Kidney (tissue), 14 donors: ENCODE data around the gene IFFO2. TPM values are rescaled to one million over a fixed set of nuclear protein-coding genes. Genes with fewer than 3 reads are reported as not detected.

Source experiments
- DNase-seq, 5 donors: peaks; one replicate each; pipeline ENCODE4 v3.0.0-alpha.2; 2013 to 2020
- FAIRE-seq: peaks from 2 replicates; lab custom pipeline; 2012; peaks lifted over from hg19 to GRCh38; lab: Jason Lieb, UNC
- H3K27ac ChIP-seq, 2 donors: one replicate each; pipeline ENCODE4 v1.7.0; 2013; ENCODE audit warnings: low read depth in 2 of 2, low read length in 2 of 2, inconsistent platforms in 1 of 2
- H3K27me3 ChIP-seq: one replicate; pipeline ENCODE4 v1.7.1; 2013; ENCODE audit warnings: low read length, inconsistent platforms; ENCODE audit not compliant: control insufficient read depth, insufficient read depth
- H3K36me3 ChIP-seq, 3 donors: one replicate each; pipeline versions ENCODE4 v1.7.0 to v1.7.1; 2013; ENCODE audit warnings: low read length in 3 of 3, control low read depth in 1 of 3, inconsistent platforms in 1 of 3; ENCODE audit not compliant: insufficient read depth in 3 of 3, control insufficient read depth in 2 of 3
- H3K4me1 ChIP-seq, 3 donors: one replicate each; pipeline versions ENCODE4 v1.7.0 to v1.7.1; 2013; ENCODE audit warnings: low read length in 3 of 3, inconsistent platforms in 1 of 3, low read depth in 1 of 3; ENCODE audit not compliant: control insufficient read depth in 2 of 3, insufficient read depth in 2 of 3
- H3K4me3 ChIP-seq, 3 donors: one replicate each; pipeline versions ENCODE4 v1.7.0 to v1.8.1; 2013; ENCODE audit warnings: low read length in 3 of 3, control low read depth in 1 of 3, inconsistent platforms in 1 of 3
- H3K9ac ChIP-seq, 3 donors: one replicate each; pipeline versions ENCODE4 v1.7.0 to v1.7.1; 2013; ENCODE audit warnings: low read length in 3 of 3, control low read depth in 1 of 3, inconsistent platforms in 1 of 3
- H3K9me3 ChIP-seq, 3 donors: one replicate each; pipeline versions ENCODE4 v1.7.0 to v1.7.1; 2013; ENCODE audit warnings: low read length in 3 of 3, control low read depth in 1 of 3, inconsistent platforms in 1 of 3; ENCODE audit not compliant: control insufficient read depth in 2 of 3, insufficient read depth in 1 of 3
- intact Hi-C: fragments of 100-400 bp; cut with DNase I; formaldehyde crosslinking; loops from one replicate; pipeline ENCODE4 v1.11.1; 2022
- polyA plus RNA-seq: library from polyadenylated mRNA; stranded (reverse); fragments of 350-450 nt; fragmentation: Illumina TruSeq; extraction: RNeasy Lipid Tissue Mini Kit (QIAGEN cat#74804); gene quantifications from one replicate; pipeline ENCODE4 v1.2.3, GENCODE V29; 2014; ENCODE audit warnings: low read depth, low replicate concordance; ENCODE audit not compliant: insufficient read depth
- total RNA-seq: library from RNA; stranded (reverse); fragmentation: NEBNext Ultra II Directional; extraction: Animal tissue kit (Norgen Biotek cat#: 25700); gene quantifications from one replicate; pipeline ENCODE4 v1.2.1, GENCODE V29; 2021
- TF ChIP-seq, protein P1 (sequence below): IDR thresholded peaks from 3 replicates; pipeline ENCODE4 v1.5.1; 2012; ENCODE audit warnings: mild to moderate bottlenecking, moderate library complexity, borderline replicate concordance; ENCODE audit not compliant: insufficient read depth; ENCODE audit errors: extremely low read depth
- donor health status: control.
- donor health status: control.
- donor health status: control.
- donor health status: control.
- donor health status: control.
- donor health status: DM: yes; HTN: yes; CAD: no.
- donor health status: Normal renal cell carcinoma (clear cell type).

Gene IFFO2
- total and polyA plus RNA-seq, 2 donors from 2014 or later, result 7.5 to 23.1 TPM

DNA sequence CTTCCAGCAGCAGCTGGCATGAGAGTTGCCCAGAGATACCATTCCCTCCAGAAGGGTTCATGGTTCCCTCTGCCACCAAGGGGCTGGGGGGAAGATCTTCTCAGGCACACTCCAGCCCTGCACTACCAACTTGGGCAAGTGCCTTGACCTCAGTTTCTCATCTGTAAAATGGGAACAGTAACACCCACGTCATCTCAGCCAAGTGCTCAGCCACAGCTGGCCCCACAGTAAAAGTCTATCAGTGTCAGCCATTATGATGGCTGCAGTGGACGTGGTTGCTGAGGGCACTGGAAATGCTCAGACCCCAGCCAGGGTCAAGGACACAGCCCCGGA is 80.7 kb downstream of the IFFO2 start:
- TF ChIP-seq, protein P1, sequence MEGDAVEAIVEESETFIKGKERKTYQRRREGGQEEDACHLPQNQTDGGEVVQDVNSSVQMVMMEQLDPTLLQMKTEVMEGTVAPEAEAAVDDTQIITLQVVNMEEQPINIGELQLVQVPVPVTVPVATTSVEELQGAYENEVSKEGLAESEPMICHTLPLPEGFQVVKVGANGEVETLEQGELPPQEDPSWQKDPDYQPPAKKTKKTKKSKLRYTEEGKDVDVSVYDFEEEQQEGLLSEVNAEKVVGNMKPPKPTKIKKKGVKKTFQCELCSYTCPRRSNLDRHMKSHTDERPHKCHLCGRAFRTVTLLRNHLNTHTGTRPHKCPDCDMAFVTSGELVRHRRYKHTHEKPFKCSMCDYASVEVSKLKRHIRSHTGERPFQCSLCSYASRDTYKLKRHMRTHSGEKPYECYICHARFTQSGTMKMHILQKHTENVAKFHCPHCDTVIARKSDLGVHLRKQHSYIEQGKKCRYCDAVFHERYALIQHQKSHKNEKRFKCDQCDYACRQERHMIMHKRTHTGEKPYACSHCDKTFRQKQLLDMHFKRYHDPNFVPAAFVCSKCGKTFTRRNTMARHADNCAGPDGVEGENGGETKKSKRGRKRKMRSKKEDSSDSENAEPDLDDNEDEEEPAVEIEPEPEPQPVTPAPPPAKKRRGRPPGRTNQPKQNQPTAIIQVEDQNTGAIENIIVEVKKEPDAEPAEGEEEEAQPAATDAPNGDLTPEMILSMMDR, result no peak
- Histone ChIP-seq H3K4me3 (no peak overlapping the region), H3K36me3 (peaks cover 0 to 43% (median 23%) of the 10 kb centered on the region in 3 donors), H3K9ac (no peak overlapping the region), H3K4me1 (peaks cover 0 to 10% (median 0%) of the 10 kb centered on the region in 3 donors), H3K9me3 (no peaks in the 10 kb centered on the region), H3K27ac (no peak overlapping the region), H3K27me3 (no peaks in the 10 kb centered on the region)
- DNase-seq, result no peak
- intact Hi-C loops, result loop anchor here (10.0 kb wide), 1 partner anchor 271 kb away; no protein-coding TSS in a partner anchor
- no peak for FAIRE-seq

DNA sequence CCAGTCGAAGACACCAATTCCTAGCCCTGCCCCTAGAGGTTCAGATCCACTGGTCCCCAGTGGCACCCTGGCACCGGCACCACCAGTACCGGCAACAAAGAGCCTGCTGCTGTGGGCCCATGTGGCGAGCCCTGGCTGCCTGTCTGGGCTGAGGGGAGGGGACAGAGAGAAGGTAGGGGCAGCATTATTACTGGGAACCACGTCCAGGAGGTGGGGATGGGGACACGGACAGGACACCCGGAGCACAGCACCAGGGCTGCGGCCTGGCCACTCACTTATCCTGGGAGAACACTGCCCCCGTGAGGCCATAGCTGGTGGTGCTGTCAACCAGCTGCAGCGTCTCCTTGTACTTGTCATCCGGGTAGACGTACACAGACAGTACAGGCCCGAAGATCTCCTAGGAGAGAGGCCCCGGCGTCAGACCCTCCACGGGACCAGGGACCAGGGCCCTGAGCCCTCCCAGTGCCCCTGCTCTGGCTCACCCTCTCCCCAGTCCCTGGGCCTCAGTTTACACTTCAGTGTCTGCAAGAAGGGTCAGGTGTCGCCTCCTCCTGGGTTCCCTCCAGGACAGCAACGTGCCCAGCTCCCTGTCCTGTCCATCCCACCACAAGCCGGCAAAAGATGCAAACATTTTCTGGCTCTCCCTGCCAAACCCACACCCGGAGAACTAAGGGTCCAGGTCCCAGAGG is 81.2 kb downstream of the IFFO2 start:
- Histone ChIP-seq H3K4me3 (no peak overlapping the region), H3K4me1 (peaks cover 0 to 5% (median 0%) of the 10 kb centered on the region in 3 donors), H3K9ac (no peak overlapping the region), H3K27ac (no peak overlapping the region), H3K36me3 (peaks cover 0 to 43% (median 23%) of the 10 kb centered on the region in 3 donors), H3K9me3 (no peaks in the 10 kb centered on the region), H3K27me3 (no peaks in the 10 kb centered on the region)
- TF ChIP-seq, protein P1, result peak; percentile 70
- DNase-seq (peak; percentile 89 to 93 (median 93)), FAIRE-seq (no peak)
- intact Hi-C loops, result loop anchor here (10.0 kb wide), 1 partner anchor 270 kb away; no protein-coding TSS in a partner anchor

GRCh38 chr1:18874600-18874999 is 81.9 kb downstream of the IFFO2 start:
- Histone ChIP-seq H3K36me3 (peaks cover 0 to 43% (median 23%) of the 10 kb centered on the region in 3 donors), H3K4me3 (no peak overlapping the region), H3K4me1 (peaks cover 0 to 5% (median 0%) of the 10 kb centered on the region in 3 donors), H3K9ac (no peak overlapping the region), H3K9me3 (no peaks in the 10 kb centered on the region), H3K27ac (no peak overlapping the region), H3K27me3 (no peaks in the 10 kb centered on the region)
- FAIRE-seq, result no peak
- TF ChIP-seq, protein P1, result no peak
- peak in 1 of 5 donors; percentile 44 for DNase-seq
- intact Hi-C loops, result loop anchor here (10.0 kb wide), 1 partner anchor 270 kb away; no protein-coding TSS in a partner anchor
